ENCODE results near the gene TMC4.

The TMC4 gene

GRCh38 chr19:54155694-54156093 lies 17.3 kb downstream of the TMC4 start:
- FAIRE-seq (no peak), DNase-seq (ENCODE audit: low spot score) (no peak)

GRCh38 chr19:54154603-54155345 lies 18.2 kb downstream of the TMC4 start:
- no peak for FAIRE-seq

GRCh38 chr19:54153731-54154326 lies 19.1 kb downstream of the TMC4 start:
- DNase-seq (ENCODE audit: low spot score) (no peak), FAIRE-seq (no peak)

More at GRCh38 chr19:54154603-54155345, 18.2 kb downstream of the TMC4 start:
- no peak for DNase-seq (ENCODE audit: low spot score)

GRCh38 chr19:54152878-54153524 lies 20.0 kb downstream of the TMC4 start:
- no peak for DNase-seq (ENCODE audit: low spot score)
- FAIRE-seq: no peak

GRCh38 chr19:54152267-54152666 lies 20.7 kb downstream of the TMC4 start:
- DNase-seq (ENCODE audit: low spot score) (no peak), FAIRE-seq (no peak)

GRCh38 chr19:54151362-54152035 lies 21.5 kb downstream of the TMC4 start:
- DNase-seq (ENCODE audit: low spot score) (no peak), FAIRE-seq (no peak)

- DNase-seq (ENCODE audit: low spot score) (no peak), FAIRE-seq (no peak)
Observed at GRCh38 chr19:54149021-54149812, 23.7 kb downstream of the TMC4 start.

GRCh38 chr19:54148158-54148557 lies 24.8 kb downstream of the TMC4 start:
- FAIRE-seq: no peak
- DNase-seq (ENCODE audit: low spot score): no peak

GRCh38 chr19:54147676-54148075 lies 25.3 kb downstream of the TMC4 start:
- DNase-seq (ENCODE audit: low spot score): no peak
- FAIRE-seq: no peak

- FAIRE-seq (no peak), DNase-seq (ENCODE audit: low spot score) (no peak)
Observed at GRCh38 chr19:54145541-54146158, 27.3 kb downstream of the TMC4 start.

- no peak for FAIRE-seq
Observed at GRCh38 chr19:54142166-54142780, 30.7 kb downstream of the TMC4 start.

GRCh38 chr19:54141356-54141755 lies 31.6 kb downstream of the TMC4 start:
- FAIRE-seq: no peak
- DNase-seq (ENCODE audit: low spot score): no peak

More at GRCh38 chr19:54142166-54142780, 30.7 kb downstream of the TMC4 start:
- DNase-seq (ENCODE audit: low spot score): no peak

GRCh38 chr19:54138489-54139256 lies 34.3 kb downstream of the TMC4 start:
- FAIRE-seq (no peak), DNase-seq (ENCODE audit: low spot score) (no peak)

- no peak for FAIRE-seq
- no peak for DNase-seq (ENCODE audit: low spot score)
Observed at GRCh38 chr19:54137699-54138488, 35.1 kb downstream of the TMC4 start, which contains the start of gene CNOT3. TSS of gene CNOT3 (plus strand) at chr19:54137762. CDS start at chr19:54142979, 5,217 bp downstream.

GRCh38 chr19:54136864-54137698 lies 35.9 kb downstream of the TMC4 start:
- FAIRE-seq (peak; percentile 97), DNase-seq (ENCODE audit: low spot score) (peak; percentile 99)

- FAIRE-seq: no peak
Observed at GRCh38 chr19:54136086-54136863, 36.7 kb downstream of the TMC4 start.

More at GRCh38 chr19:54136086-54136863, 36.7 kb downstream of the TMC4 start:
- no peak for DNase-seq (ENCODE audit: low spot score)

All from RCC 7860 (cell line).